Nephron progenitor cell (in vitro differentiated cells): ENCODE results near the gene WDR76.

Experiments
- DNase-seq: peaks from one replicate; pipeline ENCODE4 v3.0.0; 2021
- H3K27ac Mint-ChIP-seq: 2 replicates; pipeline ENCODE4 v1.8.0; 2021; ENCODE audit warnings: mild to moderate bottlenecking, moderate library complexity, mixed read lengths
- H3K27me3 Mint-ChIP-seq: 2 replicates; pipeline ENCODE4 v1.8.0; 2021; ENCODE audit warnings: mild to moderate bottlenecking, low read depth, mixed read lengths; ENCODE audit not compliant: poor library complexity
- H3K36me3 Mint-ChIP-seq: 2 replicates; pipeline ENCODE4 v1.8.0; 2021; ENCODE audit warnings: low read depth, mixed read lengths
- H3K4me1 Mint-ChIP-seq: 2 replicates; pipeline ENCODE4 v1.8.0; 2021; ENCODE audit warnings: mixed read lengths
- H3K4me3 Mint-ChIP-seq: 2 replicates; pipeline ENCODE4 v1.8.0; 2021; ENCODE audit warnings: mild to moderate bottlenecking, moderate library complexity, mixed read lengths
- H3K9me3 Mint-ChIP-seq: 2 replicates; pipeline ENCODE4 v1.8.0; 2021; ENCODE audit warnings: mild to moderate bottlenecking, moderate library complexity, mixed read lengths
- TF ChIP-seq, protein P1 (sequence below): fragments of 200-600 bp; sonication (generic); IDR thresholded peaks from 2 replicates; pipeline ENCODE4 v1.5.0; 2021; ENCODE audit warnings: antibody characterized with exemption

WDR76 gene

DNA sequence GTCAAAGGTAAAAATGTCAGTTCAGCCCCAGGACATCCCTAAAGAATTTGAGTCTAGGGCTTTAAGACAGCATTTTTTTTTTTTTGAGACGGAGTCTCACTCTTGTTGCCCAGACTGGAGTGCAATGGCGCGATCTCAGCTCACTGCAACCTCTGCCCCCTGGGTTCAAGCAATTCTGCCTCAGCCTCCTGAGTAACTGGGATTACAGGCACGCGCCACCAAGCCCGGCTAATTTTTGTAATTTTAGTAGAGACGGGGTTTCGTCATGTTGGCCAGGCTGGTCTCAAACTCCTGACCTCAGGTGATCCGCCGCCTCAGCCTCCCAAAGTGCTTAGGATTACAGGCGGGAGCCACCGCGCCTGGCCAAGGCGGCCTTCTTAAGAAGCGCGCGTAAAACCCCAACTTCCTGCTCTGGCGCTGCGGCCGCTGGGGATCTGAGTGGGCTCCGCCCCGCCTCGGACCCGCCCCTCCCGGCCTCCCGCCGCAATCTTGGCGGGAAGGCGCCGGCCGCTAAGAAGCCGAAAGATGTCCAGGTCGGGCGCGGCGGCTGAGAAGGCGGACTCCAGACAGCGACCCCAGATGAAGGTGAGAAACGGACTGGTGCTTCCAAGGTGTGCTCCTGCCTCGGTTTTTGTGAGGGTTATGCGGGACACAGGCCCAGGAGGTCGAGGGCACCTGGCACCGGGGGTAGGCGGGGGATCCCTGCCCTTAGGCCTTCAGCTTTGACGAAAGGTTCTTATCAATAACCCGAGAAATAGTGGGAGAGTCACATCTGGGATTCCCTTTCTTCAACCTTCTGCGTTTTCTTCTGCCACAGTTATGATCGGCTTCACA is at the start of gene WDR76:
TSS of gene WDR76 (plus strand) at position 495 of the 834 bp plus-strand sequence. CDS start at position 526, 31 bp downstream.
- no peak within 1 kb of the TSS for H3K27ac Mint-ChIP-seq
- H3K36me3 Mint-ChIP-seq: peaks cover 35% of the 10 kb centered on the region
- TF ChIP-seq, protein P1, sequence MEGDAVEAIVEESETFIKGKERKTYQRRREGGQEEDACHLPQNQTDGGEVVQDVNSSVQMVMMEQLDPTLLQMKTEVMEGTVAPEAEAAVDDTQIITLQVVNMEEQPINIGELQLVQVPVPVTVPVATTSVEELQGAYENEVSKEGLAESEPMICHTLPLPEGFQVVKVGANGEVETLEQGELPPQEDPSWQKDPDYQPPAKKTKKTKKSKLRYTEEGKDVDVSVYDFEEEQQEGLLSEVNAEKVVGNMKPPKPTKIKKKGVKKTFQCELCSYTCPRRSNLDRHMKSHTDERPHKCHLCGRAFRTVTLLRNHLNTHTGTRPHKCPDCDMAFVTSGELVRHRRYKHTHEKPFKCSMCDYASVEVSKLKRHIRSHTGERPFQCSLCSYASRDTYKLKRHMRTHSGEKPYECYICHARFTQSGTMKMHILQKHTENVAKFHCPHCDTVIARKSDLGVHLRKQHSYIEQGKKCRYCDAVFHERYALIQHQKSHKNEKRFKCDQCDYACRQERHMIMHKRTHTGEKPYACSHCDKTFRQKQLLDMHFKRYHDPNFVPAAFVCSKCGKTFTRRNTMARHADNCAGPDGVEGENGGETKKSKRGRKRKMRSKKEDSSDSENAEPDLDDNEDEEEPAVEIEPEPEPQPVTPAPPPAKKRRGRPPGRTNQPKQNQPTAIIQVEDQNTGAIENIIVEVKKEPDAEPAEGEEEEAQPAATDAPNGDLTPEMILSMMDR: no peak
- H3K4me1 Mint-ChIP-seq: peaks cover 33% of the 10 kb centered on the region
- H3K9me3 Mint-ChIP-seq: peaks cover 20% of the 10 kb centered on the region
- peak; percentile 76 for DNase-seq
- peak within 1 kb of the TSS; percentile 79 for H3K4me3 Mint-ChIP-seq
- peaks cover 5% of the 10 kb centered on the region for H3K27me3 Mint-ChIP-seq

DNA sequence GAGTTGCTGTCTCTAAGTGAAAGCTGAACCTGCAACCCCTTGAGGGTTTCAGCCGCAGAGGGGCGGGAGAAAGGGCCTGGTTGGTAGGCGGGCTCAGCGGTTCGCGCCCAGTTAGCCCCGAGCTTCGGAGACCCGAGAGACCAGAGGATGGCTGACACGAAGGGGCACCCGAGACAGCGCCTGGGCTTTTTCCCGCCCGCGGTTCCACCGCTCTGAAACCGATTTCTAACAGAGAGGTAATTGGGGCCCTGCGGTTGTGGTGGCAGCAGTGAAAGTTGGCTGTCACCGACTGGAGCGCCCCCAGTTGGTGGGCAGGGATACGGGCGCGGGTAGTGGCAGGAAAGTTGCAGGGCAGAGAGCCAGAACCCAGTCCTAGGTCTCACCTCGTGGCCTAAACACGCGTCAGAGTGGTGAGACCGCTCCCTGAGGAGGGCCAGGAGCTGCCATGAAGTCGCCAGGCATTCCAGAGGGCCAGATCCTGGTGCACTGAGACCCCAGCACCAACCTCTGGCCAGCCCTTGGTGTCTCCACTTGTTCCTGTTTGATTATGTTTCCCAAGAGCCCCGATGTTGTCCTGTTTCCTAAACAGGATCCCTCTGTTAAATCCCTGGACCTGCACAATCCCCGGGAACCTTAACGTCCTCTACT is 49.4 kb upstream of the WDR76 start:
- no peak overlapping the region for H3K27ac Mint-ChIP-seq

DNA sequence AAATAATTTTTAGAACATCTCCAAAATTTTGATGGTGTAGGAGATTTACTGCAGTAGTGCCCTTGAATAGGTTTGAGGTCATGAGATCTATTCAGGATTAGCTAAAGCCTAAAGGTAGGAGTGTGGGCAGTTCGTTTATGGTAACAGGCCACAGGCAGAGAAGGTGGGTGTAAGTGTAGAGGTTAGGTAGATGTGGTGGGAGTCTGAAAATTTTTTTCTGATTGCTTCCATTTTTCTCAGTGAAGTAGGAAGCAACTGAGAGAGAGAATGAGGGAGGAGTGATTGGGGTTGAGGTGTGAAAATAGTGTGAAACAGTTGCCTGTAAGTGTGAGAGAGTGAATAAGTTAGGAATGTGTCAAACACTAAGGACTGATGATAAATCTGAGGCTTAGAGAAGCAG is 47.8 kb upstream of the WDR76 start:
- Mint-ChIP-seq H3K9me3 (peaks cover under 1% of the 10 kb centered on the region), H3K27me3 (peaks cover 29% of the 10 kb centered on the region), H3K4me3 (no peak overlapping the region), H3K27ac (no peak overlapping the region), H3K36me3 (no peaks in the 10 kb centered on the region), H3K4me1 (no peaks in the 10 kb centered on the region)
- no peak for DNase-seq
- TF ChIP-seq, protein P1: no peak

More for the DNA sequence above, 49.4 kb upstream of the WDR76 start:
- Mint-ChIP-seq H3K4me3 (peak overlapping the region; percentile 85), H3K9me3 (no peaks in the 10 kb centered on the region), H3K27me3 (peaks cover 36% of the 10 kb centered on the region), H3K4me1 (no peaks in the 10 kb centered on the region), H3K36me3 (peaks cover 7% of the 10 kb centered on the region)
- TF ChIP-seq, protein P1: peak; percentile 43
- peak; percentile 63 for DNase-seq

DNA sequence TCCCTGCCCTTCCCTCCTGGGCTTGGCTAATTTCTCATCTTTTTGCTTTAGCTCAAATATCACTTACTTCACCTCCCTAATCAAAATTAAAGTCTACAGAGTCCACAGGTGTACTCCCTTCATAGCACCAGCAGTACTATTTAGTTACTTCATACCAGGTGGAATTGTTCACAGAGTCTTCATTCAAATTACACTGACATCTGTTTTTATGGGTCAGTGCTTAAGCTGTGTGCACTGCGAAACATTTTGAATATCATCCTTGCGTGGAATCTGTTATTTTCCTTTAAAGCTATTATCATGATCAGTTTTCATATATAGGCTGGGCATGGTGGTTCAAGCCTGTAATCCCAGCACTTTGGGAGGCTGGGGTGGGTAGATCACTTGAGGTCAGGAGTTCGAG is 37.4 kb upstream of the WDR76 start:
- H3K27me3 Mint-ChIP-seq: no peaks in the 10 kb centered on the region
- peak overlapping the region; percentile 15 for H3K27ac Mint-ChIP-seq

DNA sequence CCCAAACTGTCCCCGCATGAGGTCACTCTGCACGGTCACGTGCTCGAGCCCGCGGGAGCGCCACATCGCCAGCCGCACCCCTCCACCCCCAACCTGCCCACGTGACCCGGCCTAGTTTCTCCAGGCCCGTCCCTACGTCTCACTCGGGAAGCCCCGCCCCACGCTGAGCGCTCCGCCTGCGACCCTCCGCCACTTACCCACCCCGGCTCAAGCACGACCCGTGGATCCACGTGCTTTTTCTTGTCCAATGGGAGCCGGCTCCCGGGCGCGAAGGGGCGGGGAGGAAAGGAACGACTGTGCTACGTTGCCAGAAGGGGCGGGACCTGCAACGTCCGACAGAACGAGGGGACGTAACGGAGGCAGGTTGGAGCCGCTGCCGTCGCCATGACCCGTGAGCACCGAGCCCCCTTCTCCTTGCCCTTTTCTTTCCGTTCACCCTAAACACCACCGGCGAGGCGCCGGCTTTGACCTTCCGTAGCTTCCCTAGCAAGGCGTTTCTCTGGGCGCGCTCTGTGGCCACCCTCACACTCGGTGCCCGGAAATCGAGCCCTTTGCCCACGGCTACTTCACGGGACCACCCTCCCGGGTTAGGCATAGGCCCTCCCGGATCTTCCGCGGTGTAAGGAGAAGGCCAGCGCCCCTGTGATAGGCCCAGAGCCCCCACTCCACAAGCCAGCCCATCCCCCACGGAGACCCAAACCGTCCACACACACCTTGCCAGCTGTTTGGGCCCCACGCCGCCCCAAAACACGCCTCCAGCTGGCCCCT is 34.6 kb upstream of the WDR76 start, which contains the start of gene SERF2:
TSS of gene SERF2 (plus strand) at position 328 of the 768 bp plus-strand sequence. CDS start at position 385, 57 bp downstream.
- Mint-ChIP-seq H3K4me3 (peak within 1 kb of the TSS; percentile 98), H3K9me3 (peaks cover 5% of the 10 kb centered on the region), H3K36me3 (peaks cover 33% of the 10 kb centered on the region), H3K27me3 (no peaks in the 10 kb centered on the region), H3K27ac (peak within 1 kb of the TSS; percentile 99), H3K4me1 (peaks cover 46% of the 10 kb centered on the region)
- DNase-seq: peak; percentile 99
- TF ChIP-seq, protein P1: no peak

More for the DNA sequence above, 37.4 kb upstream of the WDR76 start:
- no peak for DNase-seq
- H3K4me1 Mint-ChIP-seq: peaks cover 23% of the 10 kb centered on the region
- peaks cover 11% of the 10 kb centered on the region for H3K9me3 Mint-ChIP-seq
- TF ChIP-seq, protein P1: no peak
- H3K4me3 Mint-ChIP-seq: no peak overlapping the region
- H3K36me3 Mint-ChIP-seq: peaks cover 9% of the 10 kb centered on the region
